HUDEP-2 (cell line): ENCODE data around the gene CREB3L2.
A peak's percentile ranks its signal among the peaks of the same experiment; 100 is the strongest.
"Not testable (repeated sequence)": the region's sequence is repeated elsewhere in the genome, so short reads cannot be mapped to it uniquely, and the experiment has no call there.

Source experiments
- DNase-seq, 76 experiments: peaks; one replicate each; lab custom pipeline; 2025; ENCODE audit not compliant: unreplicated experiment in 76 of 76; lab: John Stamatoyannopoulos, UW

The CREB3L2 gene

GRCh38 chr7:137975221-137975620, 26.7 kb downstream of the CREB3L2 start:
- peak in 2 of 76 experiments; percentile 7 to 12 for DNase-seq

- DNase-seq = no peak
Measured at GRCh38 chr7:137974766-137975165, 27.1 kb downstream of the CREB3L2 start.

GRCh38 chr7:137970253-137970975, 31.5 kb downstream of the CREB3L2 start:
- peak in 2 of 76 experiments; percentile 4 to 8 for DNase-seq

GRCh38 chr7:137969828-137970227, 32.1 kb downstream of the CREB3L2 start:
- DNase-seq = no peak

GRCh38 chr7:137968890-137969289, 33.0 kb downstream of the CREB3L2 start:
- DNase-seq = no peak

GRCh38 chr7:137968339-137968738, 33.5 kb downstream of the CREB3L2 start:
- DNase-seq = not testable (repeated sequence)

- DNase-seq = peak in 5 of 76 experiments; percentile 10 to 45 (median 41)
Measured at GRCh38 chr7:137967143-137968018, 34.5 kb downstream of the CREB3L2 start.

GRCh38 chr7:137966641-137967142, 35.2 kb downstream of the CREB3L2 start:
- DNase-seq = no peak

- DNase-seq = no peak
Measured at GRCh38 chr7:137965942-137966640, 35.8 kb downstream of the CREB3L2 start.

- peak in 1 of 76 experiments; percentile 39 for DNase-seq
Measured at GRCh38 chr7:137964824-137965545, 36.9 kb downstream of the CREB3L2 start.

- DNase-seq = peak in 33 of 76 experiments; percentile 1 to 58 (median 22)
Measured at GRCh38 chr7:137962875-137963507, 38.9 kb downstream of the CREB3L2 start.

GRCh38 chr7:137962491-137962874, 39.4 kb downstream of the CREB3L2 start:
- no peak for DNase-seq

- no peak for DNase-seq
Measured at GRCh38 chr7:137961200-137962177, 40.4 kb downstream of the CREB3L2 start.

GRCh38 chr7:137960020-137960419, 41.9 kb downstream of the CREB3L2 start:
- DNase-seq = no peak

- DNase-seq = no peak
Measured at GRCh38 chr7:137958470-137959431, 43.1 kb downstream of the CREB3L2 start.

GRCh38 chr7:137957887-137958286, 44.0 kb downstream of the CREB3L2 start:
- DNase-seq = no peak

GRCh38 chr7:137956591-137956990, 45.3 kb downstream of the CREB3L2 start:
- no peak for DNase-seq
